Gastroesophageal sphincter (tissue), 4 donors: ENCODE results near the gene KRTAP10-3. TPM values are rescaled to one million over a fixed set of nuclear protein-coding genes. Genes with fewer than 3 reads are reported as not detected.

Experiments
- ATAC-seq: fragments of 150-250 bp; one replicate; pipeline ENCODE4 v1.9.1; 2016; ENCODE audit warnings: mild to moderate bottlenecking, moderate library complexity
- H3K27ac ChIP-seq, 4 donors: fragments of 200-600 bp; sonication (generic) in 3 of 4; 1 replicate in 3 of 4; 2 replicates in 1 of 4; pipeline ENCODE4 v1.5.1; 2016 to 2019
- H3K27me3 ChIP-seq: fragments of 200-600 bp; sonication (generic); one replicate; pipeline ENCODE4 v1.5.1; 2019
- H3K36me3 ChIP-seq, 2 donors: fragments of 200-600 bp; sonication (generic); one replicate each; pipeline ENCODE4 v1.5.1; 2019; ENCODE audit warnings: control low read depth in 1 of 2
- H3K4me1 ChIP-seq, 3 donors: fragments of 200-600 bp; sonication (generic); 1 replicate in 2 of 3; 2 replicates in 1 of 3; pipeline ENCODE4 v1.5.1; 2016 to 2019; ENCODE audit warnings: control low read depth in 2 of 3
- H3K4me3 ChIP-seq, 2 donors: fragments of 200-600 bp; sonication (generic); one replicate each; pipeline ENCODE4 v1.5.1; 2019; ENCODE audit warnings: mild to moderate bottlenecking in 1 of 2, moderate library complexity in 1 of 2
- H3K9me3 ChIP-seq, 3 donors: fragments of 200-600 bp; sonication (generic); one replicate each; pipeline ENCODE4 v1.5.1; 2017 to 2019; ENCODE audit warnings: control low read depth in 2 of 3
- EP300 ChIP-seq: sonication (generic); formaldehyde crosslinking; IDR thresholded peaks from one replicate; pipeline ENCODE4 v1.6.1; 2017; ENCODE audit warnings: antibody characterized with exemption, mild to moderate bottlenecking
- POLR2A ChIP-seq, 2 donors: fragments of 450-650 bp; IDR thresholded peaks; one replicate each; pipeline ENCODE4 v1.6.1; 2017; ENCODE audit warnings: antibody characterized with exemption in 2 of 2, mild to moderate bottlenecking in 2 of 2, moderate library complexity in 1 of 2
- POLR2AphosphoS5 ChIP-seq: sonication (generic); formaldehyde crosslinking; IDR thresholded peaks from one replicate; pipeline ENCODE4 v1.6.1; 2017; ENCODE audit warnings: antibody characterized with exemption
- WGBS, 2 donors: methylation state at CpG; one replicate each; pipeline ENCODE4 v1.1.5; 2018; ENCODE audit warnings: low coverage in 1 of 2; 5-methylcytosine and 5-hydroxymethylcytosine counted together
- total RNA-seq, 4 donors: library from RNA; depleted of rRNA; stranded (reverse); fragments of >200 nt; gene quantifications; one replicate each; pipeline ENCODE4 v1.1.0, GENCODE V29; 2016
- TF ChIP-seq, protein P1 (sequence below), 4 experiments: fragments of 200-600 bp in 2 of 4; fragments of 450-650 bp in 2 of 4; sonication (generic) in 1 of 4; IDR thresholded peaks; one replicate each; pipeline ENCODE4 v1.5.1; 2017 to 2019; ENCODE audit warnings: antibody characterized with exemption in 4 of 4, mild to moderate bottlenecking in 2 of 4, moderate library complexity in 2 of 4

The KRTAP10-3 gene
- total RNA-seq, 4 donors from 2014 or later: not detected

DNA sequence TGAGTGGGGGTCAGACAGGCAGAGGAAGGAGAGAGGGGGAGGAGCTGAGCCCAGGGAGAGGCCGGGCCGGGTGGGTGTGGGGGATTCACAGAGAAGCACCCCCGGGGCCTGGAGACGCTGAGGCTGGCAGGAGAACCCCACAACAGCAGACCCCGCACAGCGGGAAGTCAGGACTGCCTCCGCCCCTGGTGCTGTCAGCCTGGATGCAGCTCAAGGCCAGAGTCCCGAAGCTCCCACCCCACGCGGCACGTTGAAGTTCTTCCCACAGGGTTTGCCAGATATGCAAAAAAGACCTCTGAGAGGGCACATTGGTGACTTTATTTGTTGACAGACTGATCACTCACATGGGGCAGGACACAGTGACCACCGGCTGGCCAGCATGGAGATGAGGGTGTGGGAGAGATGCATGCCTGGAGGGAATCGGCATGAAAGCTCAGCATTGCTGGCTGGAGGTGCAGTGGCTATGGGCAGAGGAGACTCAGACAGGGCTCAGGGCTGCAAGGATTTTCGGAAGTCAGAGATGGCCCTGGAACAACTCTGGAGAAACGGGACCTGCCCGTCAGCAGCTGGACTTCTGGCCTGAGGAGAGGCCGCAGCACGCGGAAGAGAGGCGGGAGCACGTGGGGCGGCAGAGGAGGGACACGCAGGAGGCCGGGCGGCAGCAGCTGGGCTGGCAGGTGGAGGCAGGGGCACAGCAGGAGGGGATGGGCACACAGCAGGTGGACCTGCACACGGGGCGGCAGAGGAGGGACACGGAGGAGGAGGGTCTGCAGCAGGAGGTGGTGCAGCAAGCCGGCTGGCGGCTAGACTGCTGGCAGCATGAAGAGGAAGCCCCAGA is 885 bp downstream of the KRTAP10-3 start:
- TF ChIP-seq POLR2A (IDR thresholded peaks at IDR 0.05): no peak
- TF ChIP-seq POLR2AphosphoS5: no peak
- TF ChIP-seq, protein P1, sequence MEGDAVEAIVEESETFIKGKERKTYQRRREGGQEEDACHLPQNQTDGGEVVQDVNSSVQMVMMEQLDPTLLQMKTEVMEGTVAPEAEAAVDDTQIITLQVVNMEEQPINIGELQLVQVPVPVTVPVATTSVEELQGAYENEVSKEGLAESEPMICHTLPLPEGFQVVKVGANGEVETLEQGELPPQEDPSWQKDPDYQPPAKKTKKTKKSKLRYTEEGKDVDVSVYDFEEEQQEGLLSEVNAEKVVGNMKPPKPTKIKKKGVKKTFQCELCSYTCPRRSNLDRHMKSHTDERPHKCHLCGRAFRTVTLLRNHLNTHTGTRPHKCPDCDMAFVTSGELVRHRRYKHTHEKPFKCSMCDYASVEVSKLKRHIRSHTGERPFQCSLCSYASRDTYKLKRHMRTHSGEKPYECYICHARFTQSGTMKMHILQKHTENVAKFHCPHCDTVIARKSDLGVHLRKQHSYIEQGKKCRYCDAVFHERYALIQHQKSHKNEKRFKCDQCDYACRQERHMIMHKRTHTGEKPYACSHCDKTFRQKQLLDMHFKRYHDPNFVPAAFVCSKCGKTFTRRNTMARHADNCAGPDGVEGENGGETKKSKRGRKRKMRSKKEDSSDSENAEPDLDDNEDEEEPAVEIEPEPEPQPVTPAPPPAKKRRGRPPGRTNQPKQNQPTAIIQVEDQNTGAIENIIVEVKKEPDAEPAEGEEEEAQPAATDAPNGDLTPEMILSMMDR (IDR thresholded peaks at IDR 0.05): no peak
- no peak for TF ChIP-seq EP300
- H3K9me3 ChIP-seq: peaks cover 0 to 28% (median 2%) of the 10 kb centered on the region in 3 donors
- 23 to 44% methylated on average over 9 to 11 of the region's 30 CpGs for WGBS, 2 donors
- ATAC-seq: no peak
- no peak overlapping the region for H3K27ac ChIP-seq
- H3K27me3 ChIP-seq: peaks cover 48% of the 10 kb centered on the region
- H3K4me1 ChIP-seq: no peaks in the 10 kb centered on the region
- no peaks in the 10 kb centered on the region for H3K36me3 ChIP-seq
- no peak overlapping the region for H3K4me3 ChIP-seq

DNA sequence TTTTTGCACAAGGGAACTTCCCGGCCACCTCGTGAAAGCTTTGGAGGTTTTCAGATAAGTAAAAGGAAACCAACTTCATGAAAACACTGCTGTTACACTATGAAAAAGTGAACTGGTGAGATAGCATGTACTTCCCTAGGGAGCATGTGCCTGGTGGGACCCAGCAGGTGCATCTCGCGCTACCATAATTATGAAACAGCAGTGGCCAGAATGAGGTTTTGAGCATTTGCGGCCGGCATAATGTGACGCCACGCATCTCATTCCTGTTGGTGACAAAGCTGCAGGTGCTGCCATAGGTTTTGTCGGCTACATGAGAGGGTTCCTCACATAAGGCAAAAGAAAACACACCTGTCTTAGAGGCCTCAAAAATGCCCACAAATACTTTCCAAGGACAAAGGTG is 1.7 kb downstream of the KRTAP10-3 start:
- Histone ChIP-seq H3K9me3 (peaks cover 0 to 20% (median 0%) of the 10 kb centered on the region in 3 donors), H3K27me3 (peaks cover 54% of the 10 kb centered on the region), H3K36me3 (no peaks in the 10 kb centered on the region), H3K27ac (no peak overlapping the region), H3K4me3 (no peak overlapping the region), H3K4me1 (no peaks in the 10 kb centered on the region)
- no peak for ATAC-seq
- WGBS, 2 donors: 60 to 83% methylated on average over 2 of the region's 9 CpGs
- TF ChIP-seq EP300 (no peak), POLR2A (IDR thresholded peaks at IDR 0.05) (no peak)

DNA sequence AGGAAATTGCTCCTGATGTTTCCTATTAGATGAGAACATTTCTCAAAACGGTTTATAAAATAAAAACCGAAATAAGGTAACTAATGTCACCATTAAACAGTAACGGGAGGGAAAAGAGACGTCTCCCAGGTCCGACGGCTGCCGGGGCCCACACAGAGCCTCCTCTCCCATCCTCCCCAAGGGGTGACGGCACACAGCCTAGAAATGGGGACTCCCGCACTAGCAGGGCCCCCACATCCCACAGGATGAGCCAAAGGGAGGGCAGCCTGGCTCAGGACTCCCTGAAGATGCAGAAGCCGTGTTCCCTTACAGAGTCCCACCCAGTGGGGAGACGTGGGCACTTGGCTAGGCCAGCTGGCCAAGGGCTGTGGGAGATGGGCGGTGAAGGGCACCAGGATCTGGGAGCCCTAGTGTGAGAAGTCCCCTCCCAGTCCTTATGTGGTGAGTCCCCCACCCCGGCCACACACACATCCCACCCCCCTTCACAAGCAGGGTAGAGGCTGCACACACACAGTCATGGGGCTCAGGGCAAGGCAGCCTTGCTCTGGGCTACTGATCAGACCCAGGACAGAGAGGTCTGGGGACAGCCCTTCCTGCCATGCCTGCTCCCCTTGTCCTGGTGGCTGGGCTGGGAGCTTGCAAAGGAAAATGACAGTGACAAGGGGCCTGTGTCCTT is 3.3 kb downstream of the KRTAP10-3 start:
- peaks cover 69% of the 10 kb centered on the region for H3K27me3 ChIP-seq
- H3K4me3 ChIP-seq: no peak overlapping the region
- WGBS, 2 donors: 57 to 68% methylated on average over 7 to 9 of the region's 13 CpGs
- H3K27ac ChIP-seq: no peak overlapping the region
- ATAC-seq: no peak
- no peaks in the 10 kb centered on the region for H3K36me3 ChIP-seq
- peaks cover 0 to 20% (median 0%) of the 10 kb centered on the region in 3 donors for H3K9me3 ChIP-seq
- H3K4me1 ChIP-seq: no peaks in the 10 kb centered on the region
- no peak for TF ChIP-seq POLR2A (IDR thresholded peaks at IDR 0.05)
- no peak for TF ChIP-seq POLR2AphosphoS5
- TF ChIP-seq, protein P1 (IDR thresholded peaks at IDR 0.05): no peak
- TF ChIP-seq EP300: no peak

DNA sequence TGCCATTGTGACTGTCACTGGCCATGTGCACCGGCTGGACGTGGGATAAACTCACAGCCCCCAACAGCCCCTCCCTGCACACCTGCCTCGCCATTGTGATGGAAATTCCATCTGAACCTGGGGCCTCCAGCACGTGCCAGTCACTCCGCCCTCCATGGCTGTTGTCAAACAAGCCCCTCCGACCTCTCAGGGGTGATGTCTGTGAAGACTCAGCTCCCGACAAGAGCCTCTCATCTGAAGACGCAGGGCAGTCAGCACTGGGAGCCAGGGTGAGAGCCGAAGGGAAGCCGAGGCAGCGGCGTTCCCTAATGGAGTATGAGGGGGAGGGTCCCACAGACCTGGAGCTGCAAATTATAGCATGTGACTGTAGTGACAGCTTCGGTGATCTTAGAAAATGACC is 5.9 kb downstream of the KRTAP10-3 start:
- TF ChIP-seq EP300 (no peak), POLR2AphosphoS5 (no peak), POLR2A (IDR thresholded peaks at IDR 0.05) (no peak)
- TF ChIP-seq, protein P1 (IDR thresholded peaks at IDR 0.05): no peak
- H3K36me3 ChIP-seq: no peaks in the 10 kb centered on the region
- peaks cover 80% of the 10 kb centered on the region for H3K27me3 ChIP-seq
- no peak for ATAC-seq
- H3K9me3 ChIP-seq: peaks cover 0 to 10% (median 0%) of the 10 kb centered on the region in 3 donors
- H3K4me3 ChIP-seq: no peak overlapping the region
- no peaks in the 10 kb centered on the region for H3K4me1 ChIP-seq
- 77 to 83% methylated on average over 6 to 8 of the region's 13 CpGs for WGBS, 2 donors
- no peak overlapping the region for H3K27ac ChIP-seq

DNA sequence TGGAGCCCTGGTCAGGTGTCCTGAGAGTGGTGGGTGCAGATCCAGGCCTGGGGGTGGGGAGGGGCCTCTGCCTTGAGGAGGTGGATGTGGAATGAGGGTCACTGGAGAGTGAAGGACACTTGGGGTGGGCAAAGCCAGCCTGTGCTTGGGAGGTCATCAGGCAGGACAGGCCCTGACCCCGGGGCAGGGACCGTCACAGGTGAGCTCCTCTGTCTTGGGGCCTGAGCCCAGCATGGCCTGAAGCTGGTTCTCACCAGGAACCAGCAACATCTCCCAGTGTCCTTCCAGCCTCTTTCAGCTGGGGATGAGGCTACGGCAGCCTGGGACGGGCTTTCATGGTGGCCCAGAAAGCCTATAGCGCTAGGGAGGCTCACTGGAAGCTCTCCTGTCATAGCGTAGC is 6.5 kb downstream of the KRTAP10-3 start:
- no peak overlapping the region for H3K4me3 ChIP-seq
- peaks cover 0 to 11% (median 0%) of the 10 kb centered on the region in 3 donors for H3K9me3 ChIP-seq
- no peaks in the 10 kb centered on the region for H3K36me3 ChIP-seq
- ATAC-seq: no peak
- no CpG with 5 or more reads among the region's 6 CpGs for WGBS, 2 donors
- TF ChIP-seq POLR2A (IDR thresholded peaks at IDR 0.05) (no peak), EP300 (no peak), POLR2AphosphoS5 (no peak)
- TF ChIP-seq, protein P1 (IDR thresholded peaks at IDR 0.05): no peak
- peaks cover 75% of the 10 kb centered on the region for H3K27me3 ChIP-seq
- no peak overlapping the region for H3K27ac ChIP-seq
- H3K4me1 ChIP-seq: no peaks in the 10 kb centered on the region
